ENCODE data around the gene NDUFA6.
A peak's percentile ranks its signal among the peaks of the same experiment; 100 is the strongest.

The NDUFA6 gene

DNA sequence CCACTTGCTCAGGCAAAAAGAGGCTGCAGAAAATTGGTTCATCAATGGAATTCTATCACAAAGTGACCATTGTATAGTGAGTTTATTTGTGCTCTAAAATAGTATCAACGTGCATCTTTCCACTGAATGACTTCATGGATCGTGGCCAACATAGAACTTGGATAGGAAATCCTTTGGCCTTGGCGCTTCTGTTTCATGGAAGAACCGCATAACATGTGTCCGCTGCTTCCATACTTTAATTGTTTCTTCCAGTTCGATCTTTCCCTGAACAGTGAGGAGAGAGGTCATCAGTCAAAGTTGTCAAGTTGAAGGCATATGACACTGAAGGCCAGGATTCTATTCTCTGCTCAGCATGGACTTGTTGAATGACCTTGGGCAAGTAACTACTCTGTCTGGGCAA, 4.5 kb downstream of the NDUFA6 start:
- H3K4me3 ChIP-seq (ENCODE audit: low read depth, low read length): no peak overlapping the region
- TF ChIP-seq, protein P1, sequence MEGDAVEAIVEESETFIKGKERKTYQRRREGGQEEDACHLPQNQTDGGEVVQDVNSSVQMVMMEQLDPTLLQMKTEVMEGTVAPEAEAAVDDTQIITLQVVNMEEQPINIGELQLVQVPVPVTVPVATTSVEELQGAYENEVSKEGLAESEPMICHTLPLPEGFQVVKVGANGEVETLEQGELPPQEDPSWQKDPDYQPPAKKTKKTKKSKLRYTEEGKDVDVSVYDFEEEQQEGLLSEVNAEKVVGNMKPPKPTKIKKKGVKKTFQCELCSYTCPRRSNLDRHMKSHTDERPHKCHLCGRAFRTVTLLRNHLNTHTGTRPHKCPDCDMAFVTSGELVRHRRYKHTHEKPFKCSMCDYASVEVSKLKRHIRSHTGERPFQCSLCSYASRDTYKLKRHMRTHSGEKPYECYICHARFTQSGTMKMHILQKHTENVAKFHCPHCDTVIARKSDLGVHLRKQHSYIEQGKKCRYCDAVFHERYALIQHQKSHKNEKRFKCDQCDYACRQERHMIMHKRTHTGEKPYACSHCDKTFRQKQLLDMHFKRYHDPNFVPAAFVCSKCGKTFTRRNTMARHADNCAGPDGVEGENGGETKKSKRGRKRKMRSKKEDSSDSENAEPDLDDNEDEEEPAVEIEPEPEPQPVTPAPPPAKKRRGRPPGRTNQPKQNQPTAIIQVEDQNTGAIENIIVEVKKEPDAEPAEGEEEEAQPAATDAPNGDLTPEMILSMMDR (IDR thresholded peaks at IDR 0.05; ENCODE audit: insufficient read depth, low read depth, low read length, missing control alignments): no peak
- DNase-seq (ENCODE audit: low read depth): no peak

DNA sequence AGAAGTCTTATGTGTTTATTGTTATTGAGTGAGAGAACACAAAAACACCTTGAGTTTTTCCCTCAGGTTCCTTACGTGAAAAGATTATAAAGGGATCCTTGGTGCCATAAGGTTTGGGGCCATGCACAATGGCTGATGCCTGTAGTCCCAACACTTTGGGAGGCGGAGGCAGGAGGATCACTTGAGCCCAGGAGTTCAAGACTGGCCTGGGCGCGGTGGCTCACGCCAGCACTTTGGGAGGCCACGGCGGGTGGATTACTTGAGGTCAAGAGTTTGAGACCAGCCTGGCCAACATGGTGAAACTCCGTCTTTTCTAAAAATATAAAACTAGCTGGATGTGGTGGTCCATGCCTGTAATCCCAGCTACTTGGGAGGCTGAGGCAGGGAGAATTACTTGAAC, 5.7 kb downstream of the NDUFA6 start:
- TF ChIP-seq, protein P1 (IDR thresholded peaks at IDR 0.05; ENCODE audit: insufficient read depth, low read depth, low read length, missing control alignments): no peak
- DNase-seq (ENCODE audit: low read depth): no peak
- H3K4me3 ChIP-seq (ENCODE audit: low read depth, low read length): no peak overlapping the region

DNA sequence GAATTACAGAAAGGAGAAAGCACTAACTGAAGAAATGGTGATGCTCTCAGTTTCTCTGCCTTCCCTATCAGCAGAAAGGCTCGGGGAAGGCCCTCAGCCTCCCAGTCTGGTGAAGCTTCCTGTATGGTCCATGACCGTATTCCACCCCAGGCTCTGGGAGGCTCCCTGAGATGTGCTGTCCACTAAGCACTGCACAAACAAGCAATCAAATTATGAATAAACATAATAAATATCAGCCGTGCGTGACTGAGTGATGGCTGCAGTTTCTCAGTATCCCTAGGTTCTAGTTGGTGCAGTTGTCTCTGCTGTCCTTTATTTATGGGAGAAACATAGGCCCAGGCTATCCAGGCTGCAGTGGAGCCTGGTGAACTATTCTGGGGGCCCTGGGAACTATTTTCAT, 7.5 kb downstream of the NDUFA6 start:
- no peak overlapping the region for H3K4me3 ChIP-seq (ENCODE audit: low read depth, low read length)
- no peak for DNase-seq (ENCODE audit: low read depth)
- TF ChIP-seq, protein P1 (IDR thresholded peaks at IDR 0.05; ENCODE audit: insufficient read depth, low read depth, low read length, missing control alignments): no peak

DNA sequence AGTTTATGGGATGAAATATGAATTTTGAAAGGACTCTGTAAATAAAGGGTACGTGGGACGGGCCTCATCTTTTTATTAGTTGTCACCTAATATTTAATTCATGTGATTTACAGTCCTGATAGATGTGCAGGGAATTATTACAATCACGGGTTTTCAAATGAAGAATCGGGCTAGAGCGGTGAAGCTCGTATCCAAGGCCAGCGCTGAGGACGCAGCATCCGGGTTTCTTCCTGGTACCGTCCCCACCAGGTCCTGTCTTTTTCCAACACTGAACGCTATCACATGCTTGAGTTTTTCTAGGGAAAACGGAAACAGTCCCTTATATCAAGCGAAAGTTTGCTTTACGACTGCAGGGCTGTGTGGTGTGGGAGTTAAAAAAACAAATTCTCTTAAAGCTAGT, 10.3 kb downstream of the NDUFA6 start:
- peak overlapping the region; percentile 96 for H3K4me3 ChIP-seq (ENCODE audit: low read depth, low read length)
- peak; percentile 28 for DNase-seq (ENCODE audit: low read depth)
- TF ChIP-seq, protein P1 (IDR thresholded peaks at IDR 0.05; ENCODE audit: insufficient read depth, low read depth, low read length, missing control alignments): no peak

DNA sequence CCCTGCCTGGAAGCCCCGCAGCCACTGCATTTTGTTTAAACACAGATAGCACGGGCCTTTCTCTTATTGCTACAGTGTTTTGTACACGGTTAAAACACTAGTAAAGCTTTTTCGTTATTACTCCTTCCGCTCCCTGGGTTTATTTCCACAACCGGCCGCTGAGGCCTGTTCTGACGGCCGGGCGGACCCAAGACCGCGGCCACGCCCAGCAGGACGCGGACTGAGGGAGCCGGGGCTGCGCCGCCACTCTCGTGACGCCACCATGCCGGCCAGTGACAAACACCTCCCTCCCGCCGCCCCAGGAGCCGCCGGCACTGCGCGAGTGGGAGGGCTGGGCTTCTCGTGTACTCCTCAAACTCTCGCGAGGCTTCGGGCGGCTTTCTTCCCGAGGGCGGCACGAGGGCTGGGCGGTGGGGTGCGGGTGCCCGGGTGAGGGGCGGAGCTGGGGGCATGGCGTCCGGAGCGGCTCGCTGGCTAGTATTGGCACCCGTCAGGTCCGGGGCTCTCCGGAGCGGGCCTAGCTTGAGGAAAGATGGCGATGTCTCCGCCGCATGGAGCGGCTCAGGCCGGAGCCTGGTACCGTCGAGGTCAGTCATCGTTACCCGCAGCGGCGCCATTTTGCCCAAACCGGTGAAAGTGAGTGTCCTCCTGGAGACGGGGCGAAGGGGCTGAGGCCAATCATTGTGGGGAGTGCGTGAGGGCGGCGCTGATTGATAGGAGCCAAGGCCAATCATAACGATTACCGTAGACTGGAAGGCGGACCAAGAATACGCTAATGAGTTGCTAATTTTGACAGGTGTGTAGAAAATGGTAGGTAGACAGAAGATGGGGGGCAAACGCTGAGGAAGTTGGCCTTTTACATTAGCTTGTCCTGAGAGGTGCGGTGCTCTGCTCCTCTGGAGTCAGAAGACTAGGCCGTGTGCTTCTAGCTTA, 11.0 kb downstream of the NDUFA6 start, which contains the start of gene SMDT1:
Gene SMDT1 (plus strand): TSS at position 382 of the 933 bp plus-strand sequence. CDS start 69 bp downstream, at position 451.
- H3K4me3 ChIP-seq (ENCODE audit: low read depth, low read length): peak within 1 kb of the TSS; percentile 96
- DNase-seq (ENCODE audit: low read depth): peak; percentile 100
- TF ChIP-seq, protein P1 (IDR thresholded peaks at IDR 0.05; ENCODE audit: insufficient read depth, low read depth, low read length, missing control alignments): no peak

DNA sequence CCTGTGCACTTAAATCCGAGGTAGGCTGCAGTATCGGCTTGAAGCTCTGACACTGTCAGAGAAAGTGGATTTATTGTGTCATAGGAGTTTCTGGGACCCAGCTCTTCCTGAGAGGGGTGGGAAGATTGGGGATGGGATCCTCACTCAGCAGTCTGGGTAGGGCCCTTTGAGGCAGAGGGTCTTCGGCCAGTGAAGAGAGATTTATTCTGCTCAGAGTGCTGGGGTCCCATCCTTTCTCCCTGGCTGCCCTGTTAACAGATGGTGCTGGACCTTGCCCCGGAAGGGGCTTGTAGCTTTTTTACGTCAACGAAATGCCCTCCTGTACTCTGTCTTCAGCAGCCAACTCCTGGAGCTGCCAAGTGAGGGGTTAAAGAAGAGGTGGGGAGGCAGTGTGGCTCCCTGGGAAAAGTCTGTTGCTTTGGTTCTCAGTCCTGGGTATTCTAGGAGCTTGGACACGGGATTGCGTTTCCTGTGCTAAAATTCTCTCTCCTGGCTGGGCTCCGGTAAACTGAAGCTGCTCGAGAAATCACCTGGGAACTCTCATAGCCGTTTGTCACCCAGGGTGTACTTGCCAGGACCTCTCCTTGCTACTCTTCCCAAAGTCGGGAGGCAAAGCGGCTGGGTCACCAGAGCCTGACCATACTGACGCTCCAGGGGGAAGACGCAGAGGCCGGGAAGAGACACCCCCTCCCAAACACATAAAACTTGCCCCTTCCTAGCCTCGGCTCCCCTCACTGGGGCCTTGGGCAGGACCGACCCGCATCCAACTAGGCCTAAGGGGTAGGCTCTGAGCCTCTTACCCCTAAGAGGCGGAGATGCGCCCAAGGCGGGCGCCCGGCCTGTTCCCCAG, 11.9 kb downstream of the NDUFA6 start:
- H3K4me3 ChIP-seq (ENCODE audit: low read depth, low read length): peak overlapping the region; percentile 96
- TF ChIP-seq, protein P1 (IDR thresholded peaks at IDR 0.05; ENCODE audit: insufficient read depth, low read depth, low read length, missing control alignments): no peak
- DNase-seq (ENCODE audit: low read depth): no peak
